Measurements from ENCODE around the gene RPLP2.
A peak's percentile ranks its signal among the peaks of the same experiment; 100 is the strongest.

The RPLP2 gene

DNA sequence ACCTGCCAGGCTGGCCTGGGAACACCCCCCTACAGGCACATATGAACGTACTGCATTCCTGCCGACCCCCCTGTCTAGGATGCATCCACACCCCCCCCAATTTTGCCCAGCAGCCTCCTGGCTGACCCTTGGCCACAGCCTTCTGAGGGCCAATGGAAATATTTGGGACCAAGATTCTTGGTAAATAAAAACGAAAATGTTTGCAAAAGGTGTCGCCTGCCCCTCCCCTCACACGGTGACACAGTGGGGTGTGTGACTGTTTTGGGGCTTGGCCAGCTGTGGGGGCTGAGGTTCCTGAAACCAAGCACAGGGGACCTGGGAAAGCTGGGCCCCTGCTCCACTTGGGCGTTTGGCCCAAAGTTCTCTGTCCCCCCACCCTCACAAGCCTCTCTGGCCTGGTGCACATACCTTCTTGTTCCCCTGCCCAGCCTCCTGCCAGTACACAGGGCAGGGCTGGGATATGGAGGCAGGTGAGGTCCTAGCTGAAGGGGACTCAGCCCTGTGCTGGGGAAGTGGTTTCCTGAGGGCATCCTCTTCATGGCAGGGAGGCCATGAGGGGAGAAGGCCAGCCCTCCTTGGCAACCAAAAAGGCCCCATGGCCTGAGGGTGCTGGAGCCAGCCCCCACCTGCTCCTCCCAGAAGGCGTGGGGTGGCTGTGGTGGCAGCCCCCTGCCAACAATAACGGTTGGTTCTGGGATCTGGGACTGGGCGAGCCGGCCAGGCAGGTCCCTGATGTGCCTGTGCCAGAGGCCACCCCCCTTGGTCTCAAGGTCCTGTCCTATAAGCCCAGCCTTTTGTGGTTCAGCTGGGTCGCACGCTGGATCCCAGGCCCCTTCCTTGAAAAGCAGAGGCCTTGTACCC lies 15.8 kb downstream of the RPLP2 start:
- DNase-seq = no peak

DNA sequence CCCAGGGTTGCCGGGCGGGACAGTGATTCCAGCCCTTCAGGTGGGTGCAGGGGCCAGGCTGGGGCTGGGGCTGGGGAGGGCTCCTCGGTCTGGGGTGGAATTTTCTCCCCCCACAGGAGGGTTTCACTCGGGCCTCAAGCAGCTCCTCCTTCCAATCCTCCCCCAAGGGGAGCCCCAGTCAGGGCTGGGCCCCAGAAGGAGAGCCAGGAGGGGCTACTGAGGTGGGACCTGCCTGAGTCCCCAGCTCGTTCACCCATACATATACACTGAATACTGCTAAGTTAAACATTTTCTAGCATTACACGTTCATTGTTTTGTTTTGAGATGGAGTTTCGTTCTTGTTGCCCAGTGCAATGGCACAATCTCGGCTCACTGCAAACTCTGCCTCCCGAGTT lies 16.5 kb downstream of the RPLP2 start:
- DNase-seq = no peak

DNA sequence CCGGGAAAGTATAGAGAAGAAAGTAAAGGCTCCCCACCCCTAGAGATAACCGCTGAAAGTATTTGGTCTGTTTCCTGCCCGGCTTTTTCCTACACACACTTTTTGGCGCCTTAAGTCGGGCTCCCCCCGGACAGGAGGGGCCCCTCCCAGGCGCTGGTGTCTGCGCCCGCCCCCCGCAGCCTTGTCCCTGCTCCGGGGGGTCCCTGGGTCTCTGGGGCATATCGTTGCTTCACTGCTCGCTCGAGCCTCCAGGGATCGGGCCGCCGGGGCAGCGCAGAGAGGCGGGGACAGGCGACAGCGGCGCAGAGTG lies 17.0 kb downstream of the RPLP2 start:
- no peak for DNase-seq

DNA sequence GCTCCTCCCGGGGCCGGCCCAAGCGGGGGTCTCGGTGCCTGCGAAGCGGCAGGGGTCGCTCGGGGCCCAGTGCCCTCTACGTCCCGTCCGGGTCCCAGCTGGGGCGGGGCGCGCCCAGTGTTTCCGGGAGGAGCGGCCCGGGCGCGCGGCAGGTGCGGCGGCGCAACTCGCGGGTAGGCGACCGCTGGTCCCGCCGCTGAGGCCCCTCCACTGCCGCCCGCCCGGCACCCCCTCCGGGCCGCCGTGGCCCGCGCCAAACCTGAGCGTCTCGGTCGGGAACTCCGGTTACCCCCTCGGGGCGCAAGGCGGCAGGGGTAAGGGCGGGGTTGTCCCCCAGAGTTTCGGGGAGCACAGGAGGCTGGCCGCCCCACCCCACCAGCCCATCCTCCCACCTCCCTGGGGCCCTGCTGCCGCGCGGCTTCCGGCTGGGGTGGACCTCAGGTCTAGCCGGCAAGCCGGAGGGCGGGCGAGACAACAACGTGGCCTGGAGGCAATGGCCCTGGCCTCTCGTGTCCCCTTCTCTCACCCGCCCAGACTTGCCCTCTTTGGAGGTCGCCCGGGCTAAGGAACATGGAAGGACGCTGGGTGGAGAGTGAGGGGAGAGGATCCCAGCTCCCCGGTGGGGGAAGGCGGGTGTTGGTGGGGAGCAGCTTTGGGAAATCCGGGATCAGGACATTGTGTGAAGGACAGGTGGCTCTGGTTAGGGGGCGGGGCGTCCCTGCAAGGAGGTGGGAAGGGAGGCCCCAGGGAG lies 17.6 kb downstream of the RPLP2 start:
- no peak for DNase-seq

DNA sequence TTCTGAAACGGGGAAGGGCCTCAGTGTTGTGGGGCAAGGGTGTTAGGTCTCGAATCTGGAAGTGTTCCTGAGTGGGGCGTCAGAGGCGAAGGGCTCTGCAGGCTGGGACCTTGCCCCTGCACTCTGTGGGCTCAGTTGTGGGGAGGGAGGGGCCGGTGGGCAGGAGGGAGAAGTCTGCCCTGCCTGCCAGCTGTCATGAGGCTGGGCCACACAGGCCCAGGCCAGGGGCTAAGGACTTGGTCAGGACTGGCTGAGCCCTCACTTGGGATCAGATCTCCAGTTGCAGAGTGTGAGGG lies 18.1 kb downstream of the RPLP2 start, which contains the start of gene CRACR2B:
Gene CRACR2B, plus strand, starts transcription at position 23 of the 296 bp plus-strand sequence. CDS start 689 bp downstream, outside the sequence.
- no peak for DNase-seq

DNA sequence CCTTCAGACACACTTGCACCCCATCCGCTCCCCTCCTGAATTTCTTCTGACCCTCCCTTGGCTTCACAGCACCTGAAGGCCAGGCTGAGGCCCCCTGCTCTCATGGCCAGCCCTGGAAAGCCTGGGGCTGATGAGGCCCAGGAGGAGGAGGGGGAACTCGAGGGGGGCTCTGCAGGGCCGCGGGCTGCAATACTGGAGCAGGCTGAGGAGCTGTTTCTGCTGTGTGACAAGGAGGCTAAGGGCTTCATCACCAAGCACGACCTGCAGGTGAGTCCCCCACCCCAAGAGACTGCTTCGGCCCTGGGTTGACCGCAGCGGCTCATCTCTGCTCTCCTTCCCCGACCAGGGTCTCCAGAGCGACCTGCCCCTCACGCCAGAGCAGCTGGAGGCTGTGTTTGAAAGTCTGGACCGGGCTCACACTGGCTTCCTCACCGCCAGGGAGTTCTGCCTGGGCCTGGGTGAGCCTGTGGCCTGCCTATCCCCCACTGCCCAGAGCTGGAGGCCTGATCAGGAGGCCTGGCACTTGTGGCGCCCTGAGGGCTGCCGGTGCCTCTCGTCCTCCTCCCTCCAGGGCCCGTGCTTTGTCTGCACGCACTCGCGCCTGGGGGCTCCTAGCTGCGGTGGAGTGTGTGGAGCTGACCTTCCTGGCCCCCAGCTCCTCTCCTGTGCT lies 18.9 kb downstream of the RPLP2 start:
- no peak for DNase-seq

DNA sequence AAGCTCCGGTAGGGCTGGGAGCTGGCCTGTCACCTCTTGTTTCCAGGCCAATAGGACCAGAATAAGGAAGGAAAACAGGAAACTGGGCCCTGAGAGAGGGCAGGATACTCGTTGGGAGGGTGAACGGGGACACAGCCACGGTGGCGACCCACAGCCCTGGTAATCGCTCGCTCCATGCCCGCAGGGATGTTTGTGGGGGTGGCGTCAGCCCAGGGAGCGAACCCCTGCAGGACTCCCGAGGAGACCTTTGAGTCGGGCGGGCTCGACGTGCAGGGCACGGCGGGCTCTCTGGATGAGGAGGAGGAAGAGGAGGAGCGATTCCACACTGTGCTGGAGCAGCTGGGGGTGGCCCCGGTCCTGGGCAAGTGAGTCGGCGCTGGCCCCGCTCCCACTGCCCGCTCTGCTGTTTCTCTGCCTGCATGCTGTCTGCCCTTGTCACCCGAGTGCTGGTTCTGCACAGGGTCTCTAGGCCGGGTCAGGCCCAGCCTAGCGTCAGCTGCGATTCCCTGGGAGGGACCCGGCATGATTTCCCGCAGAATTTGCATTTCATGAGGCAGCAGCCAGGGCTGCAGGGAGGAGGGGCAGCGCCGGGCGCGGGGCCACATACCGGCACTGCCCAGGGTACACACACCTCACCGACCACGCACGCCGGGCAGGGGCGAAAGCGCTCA lies 19.5 kb downstream of the RPLP2 start:
- DNase-seq = no peak

DNA sequence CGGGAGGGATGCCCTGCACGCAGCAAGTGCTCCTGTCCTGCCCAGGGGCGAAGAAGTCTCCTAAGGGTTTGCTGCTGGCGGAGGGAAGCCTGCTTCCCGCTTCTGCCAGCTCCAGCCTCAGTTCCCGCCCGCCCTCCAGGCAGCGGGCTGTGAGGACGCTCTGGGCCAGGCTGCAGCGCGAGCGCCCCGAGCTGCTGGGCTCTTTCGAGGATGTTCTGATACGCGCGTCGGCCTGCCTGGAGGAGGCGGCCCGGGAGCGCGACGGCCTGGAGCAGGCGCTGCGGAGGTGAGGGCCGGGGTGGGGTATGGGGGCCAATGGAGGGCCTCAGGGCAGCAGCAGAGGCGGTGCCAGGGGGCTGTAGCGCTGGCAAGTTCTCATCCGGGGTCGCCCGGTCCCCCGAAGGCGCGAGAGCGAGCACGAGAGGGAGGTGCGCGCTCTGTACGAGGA lies 20.1 kb downstream of the RPLP2 start:
- no peak for DNase-seq

DNA sequence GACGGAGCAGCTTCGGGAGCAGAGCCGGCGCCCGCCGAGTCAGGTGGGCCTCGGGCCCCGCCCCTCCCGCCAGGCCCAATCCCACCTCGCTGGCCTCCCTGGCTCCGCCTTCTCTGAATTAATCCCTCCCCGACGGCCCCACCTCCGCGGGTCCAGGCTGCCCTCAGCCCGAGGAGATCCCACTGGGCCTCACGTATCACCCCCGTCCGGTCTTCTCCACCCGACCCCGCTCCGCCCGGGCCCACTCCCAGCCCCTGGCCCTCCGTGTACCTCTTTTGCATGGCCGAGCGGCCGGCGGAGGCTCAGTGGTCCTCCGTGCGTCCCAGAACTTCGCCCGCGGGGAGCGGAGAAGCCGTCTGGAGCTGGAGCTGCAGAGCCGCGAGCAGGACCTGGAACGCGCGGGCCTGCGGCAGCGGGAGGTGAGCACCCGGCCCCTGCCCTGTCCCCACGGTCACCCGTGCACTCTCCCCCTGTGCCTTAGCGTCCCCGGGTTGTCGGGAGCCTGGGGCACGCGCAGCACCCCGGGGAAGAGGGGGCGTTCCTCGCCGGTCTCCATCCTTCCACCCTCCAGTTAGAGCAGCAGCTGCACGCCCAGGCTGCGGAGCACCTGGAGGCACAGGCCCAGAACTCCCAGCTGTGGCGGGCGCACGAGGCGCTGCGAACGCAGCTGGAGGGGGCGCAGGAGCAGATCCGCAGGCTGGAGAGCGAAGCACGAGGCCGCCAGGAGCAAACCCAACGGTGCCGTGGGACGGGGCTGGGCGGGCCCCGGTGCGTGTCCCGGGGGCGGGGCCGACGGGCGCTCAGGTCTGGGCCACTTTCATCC lies 20.7 kb downstream of the RPLP2 start:
- no peak for DNase-seq

DNA sequence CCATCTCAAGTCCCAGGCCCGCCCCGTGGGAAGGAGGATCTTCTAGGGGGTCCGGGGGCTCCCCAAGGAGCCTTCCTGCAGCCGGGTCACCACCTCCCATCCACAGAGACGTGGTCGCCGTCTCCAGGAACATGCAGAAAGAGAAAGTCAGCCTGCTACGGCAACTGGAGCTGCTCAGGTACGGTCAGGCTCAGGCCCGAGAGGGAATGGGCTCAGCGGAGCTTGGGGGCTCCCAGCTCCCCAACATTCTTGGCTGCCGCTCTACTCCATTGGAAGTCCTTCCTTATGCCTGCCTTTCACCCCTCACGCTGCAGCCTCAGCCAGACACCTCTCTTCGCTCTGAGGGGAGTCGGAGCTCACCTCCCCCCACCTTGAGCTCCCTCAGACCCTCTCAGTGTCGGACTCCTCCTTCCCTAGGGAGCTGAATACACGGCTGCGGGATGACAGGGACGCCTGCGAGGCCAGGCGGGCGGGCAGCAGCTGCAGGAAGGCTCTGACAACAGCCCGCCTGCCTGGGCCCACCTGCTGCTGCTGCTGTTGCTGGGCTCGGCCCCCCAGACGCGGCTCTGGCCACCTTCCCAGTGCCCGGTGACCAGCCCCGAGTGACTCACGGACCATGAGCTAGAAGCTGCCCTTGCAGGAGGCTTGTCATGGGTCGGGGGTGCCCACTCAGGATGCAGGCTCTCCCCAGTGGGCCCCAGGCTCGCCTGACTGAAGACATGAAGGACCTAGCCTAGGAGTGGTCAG lies 21.5 kb downstream of the RPLP2 start:
- DNase-seq = no peak

DNA sequence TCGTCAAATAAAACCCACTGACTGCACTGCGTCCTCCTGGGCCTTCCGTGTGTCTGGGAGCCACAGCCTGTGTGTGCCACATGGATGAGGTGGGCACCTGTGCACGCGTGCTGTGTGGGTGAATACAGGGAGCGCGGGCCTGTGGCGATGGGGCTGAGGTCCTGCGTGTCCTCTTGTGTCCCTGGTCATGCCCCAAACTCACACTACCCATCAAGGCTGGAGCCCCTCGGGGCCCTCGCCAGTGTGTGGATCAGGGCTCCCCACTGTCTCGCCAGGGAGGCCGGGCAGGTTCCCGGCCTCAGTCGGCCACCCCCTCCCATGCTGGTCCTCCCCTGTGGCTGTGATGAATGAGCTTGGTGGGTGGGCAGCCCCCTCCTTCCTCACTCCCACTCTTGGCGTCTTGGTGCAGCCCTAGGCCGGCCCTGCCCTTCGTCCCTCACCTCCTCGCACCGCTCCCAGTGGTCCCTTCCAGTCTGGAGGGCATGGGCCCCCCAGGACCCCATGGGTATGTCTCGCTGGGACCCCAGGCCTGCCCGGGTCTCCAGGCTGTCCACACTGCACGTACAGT lies 22.3 kb downstream of the RPLP2 start:
- DNase-seq = no peak

DNA sequence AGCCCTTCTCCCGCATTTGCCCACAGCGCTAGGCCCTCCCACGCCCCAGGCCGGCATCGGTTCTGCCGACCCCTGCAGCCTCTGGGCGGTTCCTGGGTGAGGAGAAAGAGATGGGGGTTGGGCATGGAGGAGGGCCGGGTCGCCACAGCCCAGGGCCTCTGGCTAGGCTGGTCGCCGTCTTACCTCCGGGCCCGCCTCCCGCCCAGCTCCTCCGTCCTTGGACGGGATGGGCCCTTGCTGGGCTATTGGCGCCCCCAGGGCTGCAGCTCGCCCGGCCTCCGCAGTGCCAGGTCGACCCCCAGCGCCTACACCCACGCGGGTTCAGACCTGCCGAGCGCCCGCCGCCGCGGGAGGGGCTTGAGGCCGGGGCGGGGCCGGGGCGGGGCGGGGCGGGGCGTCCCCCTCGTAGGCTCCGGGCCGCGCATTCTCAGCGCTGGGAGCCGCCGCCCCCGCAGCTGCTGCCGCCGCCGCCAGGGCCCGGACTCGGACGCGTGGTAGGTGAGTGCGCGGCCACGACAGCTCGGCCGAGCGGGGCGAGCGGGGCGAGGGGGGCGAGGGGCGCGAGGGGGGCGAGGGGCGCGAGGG lies 22.9 kb downstream of the RPLP2 start, which contains the start of gene CD151:
Gene CD151, plus strand, starts transcription at position 424 of the 585 bp plus-strand sequence. CDS start 3,118 bp downstream, outside the sequence.
- peak in 1 of 2 experiments; percentile 67 for DNase-seq

DNA sequence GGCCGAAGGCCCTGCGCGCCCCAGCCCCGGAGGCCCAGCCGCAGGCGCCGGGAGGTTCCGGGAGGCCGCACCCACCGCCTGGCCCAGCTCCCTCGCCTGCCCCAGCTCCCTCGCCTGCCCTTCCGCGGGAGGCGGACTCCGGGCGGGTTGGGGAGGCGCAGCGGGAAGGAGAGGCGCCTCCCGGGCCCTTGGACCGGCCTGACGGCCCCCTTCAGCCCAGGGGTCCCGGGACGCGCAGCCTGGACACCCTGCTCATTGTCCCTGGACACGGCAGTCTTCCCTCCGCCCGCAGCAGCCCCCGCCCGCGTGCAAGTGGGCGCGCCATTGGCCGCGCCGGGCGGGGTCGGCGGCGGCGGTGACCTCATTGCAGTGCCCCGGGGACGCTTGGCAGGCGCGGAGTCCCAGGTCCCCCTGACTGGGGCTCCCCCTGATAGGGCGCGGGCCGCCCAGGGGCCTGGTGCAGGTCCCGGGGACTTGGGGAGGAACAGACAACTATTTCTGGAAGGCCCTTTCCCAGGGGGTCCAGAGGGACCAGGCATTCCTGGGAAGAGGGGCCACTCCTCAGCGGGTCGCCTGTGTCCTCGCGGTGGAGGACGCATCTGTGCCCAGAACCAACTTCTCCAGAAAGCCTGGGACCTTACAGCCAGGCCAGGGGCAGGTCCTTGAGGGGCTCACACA lies 23.5 kb downstream of the RPLP2 start:
- DNase-seq = no peak

DNA sequence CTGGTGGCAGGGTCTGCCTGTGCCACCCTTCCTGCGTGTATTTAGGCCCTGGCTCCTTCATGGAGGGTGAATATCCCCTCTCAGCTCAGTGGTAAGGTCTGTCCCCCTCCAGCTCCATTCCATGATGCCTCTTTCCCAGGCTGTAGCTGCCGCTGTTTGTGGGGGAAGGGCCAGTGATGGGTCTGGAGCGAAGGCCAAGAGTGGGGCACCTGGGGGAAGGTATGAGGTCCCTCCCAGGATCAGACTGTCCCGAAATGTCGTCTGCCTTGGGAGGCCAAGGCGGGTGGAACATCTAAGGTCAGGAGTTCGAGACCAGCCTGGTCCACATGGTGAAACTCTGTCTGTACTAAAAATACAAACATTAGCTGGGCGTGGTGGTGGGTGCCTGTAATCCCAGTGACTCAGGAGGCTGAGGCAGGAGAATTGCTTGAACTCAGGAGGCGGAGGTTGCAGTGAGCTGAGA lies 24.1 kb downstream of the RPLP2 start:
- no peak for DNase-seq

DNA sequence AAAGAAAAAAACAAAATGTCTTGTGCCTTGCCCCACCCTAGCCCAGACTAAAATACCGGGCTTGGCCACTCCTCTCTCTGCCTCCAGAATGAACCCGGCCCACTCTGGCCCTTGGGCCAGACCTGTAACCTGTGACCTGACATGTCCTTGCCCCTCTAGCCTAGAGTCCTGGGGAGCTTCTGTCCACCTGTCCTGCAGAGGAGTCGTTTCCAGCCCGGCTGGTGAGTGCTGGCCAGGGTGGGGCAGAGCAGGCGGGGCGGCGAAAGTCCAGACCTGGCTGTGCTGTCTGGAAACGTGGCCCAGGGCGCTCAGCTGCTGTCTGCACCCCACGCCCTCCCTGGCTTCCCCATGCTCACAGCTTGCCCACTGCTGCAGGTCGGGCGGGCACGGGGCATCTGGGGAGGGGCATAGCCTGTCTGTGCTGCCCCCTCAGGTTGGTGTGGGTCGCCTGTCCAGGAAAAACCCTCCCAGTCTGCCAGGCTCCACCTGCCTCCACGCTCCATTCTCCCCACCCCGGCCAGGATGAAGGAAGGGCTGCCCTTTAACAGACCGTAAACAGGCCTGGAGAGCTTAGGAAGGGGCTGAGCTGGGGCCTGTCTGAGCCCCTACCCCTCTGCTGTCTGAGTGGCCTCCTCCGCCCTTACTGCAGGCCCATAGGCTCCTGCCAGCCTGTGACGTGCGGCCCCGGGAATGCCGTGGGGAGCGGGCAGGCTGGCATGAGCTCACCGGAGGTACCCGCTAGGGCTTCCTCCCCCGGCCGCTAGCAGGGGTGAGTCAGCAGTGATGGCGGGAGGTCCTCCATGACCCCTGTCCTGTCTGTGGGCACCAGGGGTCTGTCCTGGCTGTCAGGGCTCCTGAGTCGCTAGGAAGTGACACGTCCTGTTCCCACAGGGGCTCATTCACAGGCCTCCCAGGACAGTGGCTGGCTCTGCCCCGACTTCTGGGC lies 24.9 kb downstream of the RPLP2 start:
- DNase-seq = peak; percentile 94 to 95

DNA sequence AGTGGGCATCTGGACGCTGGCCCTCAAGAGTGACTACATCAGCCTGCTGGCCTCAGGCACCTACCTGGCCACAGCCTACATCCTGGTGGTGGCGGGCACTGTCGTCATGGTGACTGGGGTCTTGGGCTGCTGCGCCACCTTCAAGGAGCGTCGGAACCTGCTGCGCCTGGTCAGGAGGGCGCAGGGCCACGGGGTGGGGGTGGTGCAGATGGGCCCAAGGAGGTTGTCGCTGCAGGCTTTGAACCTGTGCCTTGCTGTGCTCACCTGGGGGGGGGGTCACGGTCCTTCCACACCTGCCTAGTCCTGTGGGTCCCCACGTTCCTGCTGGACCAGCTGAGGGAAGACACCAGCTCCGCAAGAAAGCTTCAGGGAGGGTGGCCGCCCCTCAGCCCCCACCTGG lies 26.5 kb downstream of the RPLP2 start:
- no peak for DNase-seq

DNA sequence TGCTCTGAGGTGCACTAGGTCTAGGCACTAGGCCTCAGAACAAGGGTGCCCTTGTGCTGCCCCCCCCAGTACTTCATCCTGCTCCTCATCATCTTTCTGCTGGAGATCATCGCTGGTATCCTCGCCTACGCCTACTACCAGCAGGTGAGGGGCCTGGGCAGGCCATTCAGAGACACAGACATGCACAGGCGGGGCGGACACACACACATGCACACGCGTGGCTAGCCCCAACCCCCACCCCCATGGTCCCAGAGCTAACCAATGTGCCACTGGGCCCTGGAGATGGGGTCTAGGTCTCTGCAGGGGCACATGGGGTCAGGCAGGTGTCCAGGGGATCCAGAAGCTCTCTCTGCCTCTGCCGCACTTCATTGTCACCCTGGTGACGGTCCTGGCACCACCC lies 26.9 kb downstream of the RPLP2 start:
- DNase-seq = no peak

DNA sequence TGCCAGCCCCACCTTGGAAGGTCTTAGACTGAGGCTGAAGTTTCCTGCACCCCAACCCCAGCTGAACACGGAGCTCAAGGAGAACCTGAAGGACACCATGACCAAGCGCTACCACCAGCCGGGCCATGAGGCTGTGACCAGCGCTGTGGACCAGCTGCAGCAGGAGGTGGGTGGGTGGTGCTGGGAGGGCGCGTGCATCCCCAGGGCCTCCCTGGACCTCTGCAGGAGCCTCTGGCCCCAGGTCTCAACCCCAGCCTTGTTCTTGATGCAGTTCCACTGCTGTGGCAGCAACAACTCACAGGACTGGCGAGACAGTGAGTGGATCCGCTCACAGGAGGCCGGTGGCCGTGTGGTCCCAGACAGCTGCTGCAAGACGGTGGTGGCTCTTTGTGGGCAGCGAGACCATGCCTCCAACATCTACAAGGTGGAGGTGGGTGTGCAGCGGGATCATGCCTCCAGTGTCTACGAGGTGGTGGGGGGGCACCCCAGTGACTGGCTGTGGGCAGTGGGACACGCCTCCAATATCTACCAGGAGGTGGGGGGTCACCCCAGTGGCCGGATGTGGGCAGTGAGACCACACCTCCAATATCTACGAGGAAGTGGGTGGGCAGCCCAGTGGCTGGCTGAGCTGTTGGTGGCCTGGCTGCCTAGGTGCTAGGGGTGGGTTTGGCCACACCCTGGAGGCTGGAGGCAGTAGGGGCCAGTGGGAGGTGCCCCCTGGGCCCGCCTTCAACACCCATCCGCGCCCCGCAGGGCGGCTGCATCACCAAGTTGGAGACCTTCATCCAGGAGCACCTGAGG lies 27.6 kb downstream of the RPLP2 start:
- DNase-seq = no peak

All from SW 1271 (cell line).